HG03039 (cell line): ENCODE results near the gene BLVRB.
"Not testable (repeated sequence)": the region's sequence is repeated elsewhere in the genome, so short reads cannot be mapped to it uniquely, and the experiment has no call there.

Source experiments
- ATAC-seq: cut with Tn5 transposase; IDR thresholded peaks from one replicate; pipeline ENCODE4 v1.9.1; 2021; ENCODE audit warnings: mild to moderate bottlenecking, moderate library complexity; ENCODE audit not compliant: unreplicated experiment

BLVRB gene

GRCh38 chr19:40410030-40410389, 55.5 kb downstream of the BLVRB start:
- ATAC-seq = no peak

DNA sequence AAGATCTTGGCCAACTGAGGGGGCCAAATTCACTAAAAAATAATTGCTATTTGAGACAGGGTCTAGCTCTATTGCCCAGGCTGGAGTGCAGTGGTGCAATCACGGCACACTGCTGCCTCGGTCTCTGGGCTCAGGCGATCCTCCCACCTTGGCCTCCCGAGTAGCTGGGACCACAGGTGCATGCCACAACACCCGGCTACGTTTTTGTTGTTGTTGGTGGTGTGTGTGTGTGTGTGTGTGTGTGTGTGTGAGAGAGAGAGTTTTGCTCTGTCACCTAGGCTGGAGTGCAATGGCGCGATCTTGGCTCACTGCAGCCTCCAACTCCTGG, 57.0 kb downstream of the BLVRB start:
- ATAC-seq = not testable (repeated sequence)

GRCh38 chr19:40407714-40408597, 57.6 kb downstream of the BLVRB start:
- no peak for ATAC-seq

- peak; percentile 55 for ATAC-seq
Observed at GRCh38 chr19:40403262-40403984, 62.1 kb downstream of the BLVRB start.

DNA sequence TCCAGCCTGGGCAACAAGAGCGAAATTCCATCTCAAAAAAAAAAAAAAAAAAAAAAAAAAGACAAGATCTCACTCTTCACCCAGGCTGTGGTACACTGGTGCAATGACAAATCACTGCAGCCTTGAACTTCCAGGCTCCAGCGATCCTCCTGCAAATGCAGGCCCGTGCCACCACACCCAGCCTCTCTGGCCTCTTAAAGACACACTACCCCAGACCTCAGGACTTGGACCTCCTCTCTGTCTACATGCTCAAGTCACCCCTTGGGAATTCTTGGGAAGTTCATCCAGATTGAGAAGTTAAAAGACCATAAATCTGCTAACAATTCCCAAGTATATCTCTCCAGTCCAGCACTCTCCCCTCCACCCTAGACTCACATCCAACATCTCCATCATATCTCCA, 65.0 kb downstream of the BLVRB start:
- no peak for ATAC-seq

DNA sequence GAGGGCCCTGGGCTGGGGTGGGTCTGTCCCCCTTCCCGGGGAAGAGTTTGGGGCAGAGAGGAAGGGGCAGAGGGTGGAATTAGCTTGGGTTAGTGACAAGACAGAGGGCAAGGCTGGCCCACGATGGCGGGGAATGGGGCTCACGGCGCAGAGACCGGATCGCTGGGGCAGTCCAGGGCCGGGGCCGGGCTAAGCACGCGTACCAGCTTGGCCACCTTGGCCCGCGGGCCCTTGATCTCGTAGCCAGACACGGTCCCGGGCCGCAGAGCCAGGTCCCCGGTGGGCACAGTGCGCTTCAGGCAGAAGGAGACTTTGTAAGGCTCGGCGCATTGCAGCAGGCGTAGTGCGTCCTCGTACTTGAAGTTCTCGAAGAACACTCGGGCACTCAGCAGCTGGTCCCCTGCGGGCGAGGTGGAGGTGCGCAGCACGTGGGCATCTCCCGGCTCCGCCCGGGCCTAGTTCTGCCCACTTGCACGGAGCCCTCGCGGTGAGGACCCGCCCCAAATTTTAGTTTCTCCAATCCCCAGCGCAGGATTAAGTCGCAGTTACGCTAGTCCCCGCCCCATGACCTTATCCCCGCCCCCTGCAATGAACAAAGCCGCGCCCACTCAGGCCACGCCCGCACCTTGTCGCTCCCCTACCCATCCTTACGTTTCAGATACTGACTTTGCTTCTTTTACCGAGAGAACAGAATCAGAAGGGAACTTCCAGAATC, 67.0 kb downstream of the BLVRB start:
- ATAC-seq = no peak
